ENCODE measurements around the gene CDK5RAP3. TPM values are rescaled to one million over a fixed set of nuclear protein-coding genes. Genes with fewer than 3 reads are reported as not detected.

The CDK5RAP3 gene
- total RNA-seq, 1 experiment from 2014 or later: 128 TPM

DNA sequence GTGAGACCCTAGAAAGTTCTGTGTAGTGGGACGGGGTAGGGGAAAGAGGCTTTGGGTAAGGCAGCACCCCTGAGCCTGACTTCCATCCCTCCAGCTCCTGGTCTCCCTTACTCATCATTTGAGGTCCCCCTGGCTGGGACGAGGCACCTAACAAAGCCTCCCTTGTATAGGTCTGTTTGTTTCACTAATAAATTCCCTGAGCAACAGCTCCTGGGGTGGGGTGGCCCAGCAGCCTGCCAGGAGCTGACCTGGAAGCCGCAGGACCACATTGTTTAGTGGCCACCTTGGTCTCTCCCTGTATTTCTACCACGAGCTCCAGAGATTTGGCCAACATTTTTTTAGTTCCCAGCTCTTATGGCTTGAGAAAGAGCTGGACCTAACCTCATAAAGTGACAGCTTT is 20.5 kb upstream of the CDK5RAP3 start:
- no peak overlapping the region for H3K4me3 Mint-ChIP-seq
- peaks cover 16% of the 10 kb centered on the region for H3K4me1 Mint-ChIP-seq
- DNase-seq (ENCODE audit: low spot score) (no peak), ATAC-seq (no peak)
- POLR2A ChIA-PET: interaction anchor here (0.7 kb wide), 1 partner anchor 26 kb away, joined by 3 read pairs; no protein-coding TSS in a partner anchor
- no peak overlapping the region for H3K27ac Mint-ChIP-seq
- CTCF ChIA-PET: interaction anchor here (1.0 to 4.9 kb wide), 17 partner anchors 9 to 119 kb away, joined by 3 to 104 read pairs (median 5); partner anchors contain the start of genes CDK5RAP3, LRRC46, MRPL10 and PNPO
- H3K9me3 Mint-ChIP-seq: no peaks in the 10 kb centered on the region
- TF ChIP-seq ZNF425 (CRISPR knock-in tag; conservative IDR thresholded peaks at IDR 0.05): no peak
- TF ChIP-seq AR (CRISPR knock-in tag; IDR thresholded peaks at IDR 0.05): no peak
- TF ChIP-seq ETV6 (CRISPR knock-in tag; IDR thresholded peaks at IDR 0.05): no peak
- no peak for TF ChIP-seq MYBL2 (CRISPR knock-in tag; IDR thresholded peaks at IDR 0.05)
- TF ChIP-seq PRRX2 (CRISPR knock-in tag; IDR thresholded peaks at IDR 0.05): no peak
- no peak for TF ChIP-seq ZNF263 (CRISPR knock-in tag; IDR thresholded peaks at IDR 0.05; ENCODE audit: low read depth)
- TF ChIP-seq, protein P1, sequence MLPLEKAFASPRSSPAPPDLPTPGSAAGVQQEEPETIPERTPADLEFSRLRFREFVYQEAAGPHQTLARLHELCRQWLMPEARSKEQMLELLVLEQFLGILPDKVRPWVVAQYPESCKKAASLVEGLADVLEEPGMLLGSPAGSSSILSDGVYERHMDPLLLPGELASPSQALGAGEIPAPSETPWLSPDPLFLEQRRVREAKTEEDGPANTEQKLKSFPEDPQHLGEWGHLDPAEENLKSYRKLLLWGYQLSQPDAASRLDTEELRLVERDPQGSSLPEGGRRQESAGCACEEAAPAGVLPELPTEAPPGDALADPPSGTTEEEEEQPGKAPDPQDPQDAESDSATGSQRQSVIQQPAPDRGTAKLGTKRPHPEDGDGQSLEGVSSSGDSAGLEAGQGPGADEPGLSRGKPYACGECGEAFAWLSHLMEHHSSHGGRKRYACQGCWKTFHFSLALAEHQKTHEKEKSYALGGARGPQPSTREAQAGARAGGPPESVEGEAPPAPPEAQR (CRISPR knock-in tag; IDR thresholded peaks at IDR 0.05): no peak
- TF ChIP-seq ZNF317 (CRISPR knock-in tag; IDR thresholded peaks at IDR 0.05; ENCODE audit: borderline replicate concordance, low read depth): no peak
- no peak for TF ChIP-seq EMX1 (CRISPR knock-in tag; IDR thresholded peaks at IDR 0.05)
- no peak for TF ChIP-seq CBFB (CRISPR knock-in tag; IDR thresholded peaks at IDR 0.05; ENCODE audit: low read depth)
- TF ChIP-seq ZNF532 (CRISPR knock-in tag; IDR thresholded peaks at IDR 0.05; ENCODE audit: borderline replicate concordance): no peak
- TF ChIP-seq, protein P2, sequence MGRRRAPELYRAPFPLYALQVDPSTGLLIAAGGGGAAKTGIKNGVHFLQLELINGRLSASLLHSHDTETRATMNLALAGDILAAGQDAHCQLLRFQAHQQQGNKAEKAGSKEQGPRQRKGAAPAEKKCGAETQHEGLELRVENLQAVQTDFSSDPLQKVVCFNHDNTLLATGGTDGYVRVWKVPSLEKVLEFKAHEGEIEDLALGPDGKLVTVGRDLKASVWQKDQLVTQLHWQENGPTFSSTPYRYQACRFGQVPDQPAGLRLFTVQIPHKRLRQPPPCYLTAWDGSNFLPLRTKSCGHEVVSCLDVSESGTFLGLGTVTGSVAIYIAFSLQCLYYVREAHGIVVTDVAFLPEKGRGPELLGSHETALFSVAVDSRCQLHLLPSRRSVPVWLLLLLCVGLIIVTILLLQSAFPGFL (CRISPR knock-in tag; IDR thresholded peaks at IDR 0.05; ENCODE audit: borderline replicate concordance): no peak
- TF ChIP-seq E2F1 (CRISPR knock-in tag; IDR thresholded peaks at IDR 0.05): no peak
- TF ChIP-seq, protein P3, sequence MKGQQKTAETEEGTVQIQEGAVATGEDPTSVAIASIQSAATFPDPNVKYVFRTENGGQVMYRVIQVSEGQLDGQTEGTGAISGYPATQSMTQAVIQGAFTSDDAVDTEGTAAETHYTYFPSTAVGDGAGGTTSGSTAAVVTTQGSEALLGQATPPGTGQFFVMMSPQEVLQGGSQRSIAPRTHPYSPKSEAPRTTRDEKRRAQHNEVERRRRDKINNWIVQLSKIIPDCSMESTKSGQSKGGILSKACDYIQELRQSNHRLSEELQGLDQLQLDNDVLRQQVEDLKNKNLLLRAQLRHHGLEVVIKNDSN (CRISPR knock-in tag; IDR thresholded peaks at IDR 0.05): no peak
- no peak for TF ChIP-seq HMGXB4 (CRISPR knock-in tag; IDR thresholded peaks at IDR 0.05)
- TF ChIP-seq, protein P4, sequence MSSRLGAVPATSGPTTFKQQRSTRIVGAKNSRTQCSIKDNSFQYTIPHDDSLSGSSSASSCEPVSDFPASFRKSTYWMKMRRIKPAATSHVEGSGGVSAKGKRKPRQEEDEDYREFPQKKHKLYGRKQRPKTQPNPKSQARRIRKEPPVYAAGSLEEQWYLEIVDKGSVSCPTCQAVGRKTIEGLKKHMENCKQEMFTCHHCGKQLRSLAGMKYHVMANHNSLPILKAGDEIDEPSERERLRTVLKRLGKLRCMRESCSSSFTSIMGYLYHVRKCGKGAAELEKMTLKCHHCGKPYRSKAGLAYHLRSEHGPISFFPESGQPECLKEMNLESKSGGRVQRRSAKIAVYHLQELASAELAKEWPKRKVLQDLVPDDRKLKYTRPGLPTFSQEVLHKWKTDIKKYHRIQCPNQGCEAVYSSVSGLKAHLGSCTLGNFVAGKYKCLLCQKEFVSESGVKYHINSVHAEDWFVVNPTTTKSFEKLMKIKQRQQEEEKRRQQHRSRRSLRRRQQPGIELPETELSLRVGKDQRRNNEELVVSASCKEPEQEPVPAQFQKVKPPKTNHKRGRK (CRISPR knock-in tag; IDR thresholded peaks at IDR 0.05; ENCODE audit: borderline replicate concordance): no peak
- no peaks in the 10 kb centered on the region for H3K27me3 Mint-ChIP-seq (ENCODE audit: low read depth)
- H3K36me3 Mint-ChIP-seq: no peaks in the 10 kb centered on the region

All from WTC11 (cell line).